DMS53 (cell line): ENCODE data around the gene CYP19A1.
A peak's percentile ranks its signal among the peaks of the same experiment; 100 is the strongest.

ENCODE experiments used
- DNase-seq: peaks from one replicate; lab custom pipeline; 2025; lab: John Stamatoyannopoulos, UW

The CYP19A1 gene

GRCh38 chr15:51338496-51338895 is at the start of gene CYP19A1:
CYP19A1 (minus strand) TSS chr15:51338596; CDS start chr15:51242912, 95,684 bp downstream.
- DNase-seq, result no peak

- no peak for DNase-seq
Observed at GRCh38 chr15:51387699-51388041, 49.3 kb upstream of the CYP19A1 start.

GRCh38 chr15:51386960-51387698 is 48.7 kb upstream of the CYP19A1 start:
- no peak for DNase-seq

- no peak for DNase-seq
Observed at GRCh38 chr15:51386486-51386885, 48.1 kb upstream of the CYP19A1 start.

- DNase-seq, result no peak
Observed at GRCh38 chr15:51386029-51386428, 47.6 kb upstream of the CYP19A1 start.

- DNase-seq, result peak; percentile 63
Observed at GRCh38 chr15:51382787-51383186, 44.4 kb upstream of the CYP19A1 start.

GRCh38 chr15:51380999-51381806 is 42.8 kb upstream of the CYP19A1 start:
- peak; percentile 82 for DNase-seq

GRCh38 chr15:51379390-51379789 is 41.0 kb upstream of the CYP19A1 start:
- DNase-seq, result no peak

GRCh38 chr15:51378406-51378805 is 40.0 kb upstream of the CYP19A1 start:
- DNase-seq, result no peak

- DNase-seq, result no peak
Observed at GRCh38 chr15:51377038-51377786, 38.8 kb upstream of the CYP19A1 start.

GRCh38 chr15:51375966-51376640 is 37.7 kb upstream of the CYP19A1 start:
- peak; percentile 53 for DNase-seq

- no peak for DNase-seq
Observed at GRCh38 chr15:51374131-51374530, 35.7 kb upstream of the CYP19A1 start.

- DNase-seq, result no peak
Observed at GRCh38 chr15:51371266-51371665, 32.9 kb upstream of the CYP19A1 start.

- no peak for DNase-seq
Observed at GRCh38 chr15:51369451-51369761, 31.0 kb upstream of the CYP19A1 start.

GRCh38 chr15:51368751-51369450 is 30.5 kb upstream of the CYP19A1 start:
- DNase-seq, result no peak

- DNase-seq, result no peak
Observed at GRCh38 chr15:51368307-51368706, 29.9 kb upstream of the CYP19A1 start.

- peak; percentile 30 for DNase-seq
Observed at GRCh38 chr15:51367322-51367976, 29.1 kb upstream of the CYP19A1 start.

GRCh38 chr15:51366920-51367319 is 28.5 kb upstream of the CYP19A1 start:
- peak; percentile 15 for DNase-seq

GRCh38 chr15:51366071-51366470 is 27.7 kb upstream of the CYP19A1 start:
- DNase-seq, result no peak

- DNase-seq, result no peak
Observed at GRCh38 chr15:51365417-51365816, 27.0 kb upstream of the CYP19A1 start.

GRCh38 chr15:51363383-51363782 is 25.0 kb upstream of the CYP19A1 start:
- no peak for DNase-seq
